SK-N-SH (cell line): ENCODE data around the gene KRT33B.
A peak's percentile ranks its signal among the peaks of the same experiment; 100 is the strongest.

ENCODE experiments used
- CHD2 ChIP-seq: fragments of 150-350 bp; IDR thresholded peaks from 2 replicates; pipeline ENCODE4 v1.6.1; 2018; ENCODE audit warnings: low read length; ENCODE audit not compliant: partially characterized antibody
- ELF1 ChIP-seq: IDR thresholded peaks from 2 replicates; pipeline ENCODE4 v1.4.0; 2012
- EP300 ChIP-seq, 2 experiments: IDR thresholded peaks; 2 replicates each; pipeline versions ENCODE4 v1.4.0 to v1.6.1; 2012; ENCODE audit warnings: borderline replicate concordance in 1 of 2, low read depth in 1 of 2, low read length in 1 of 2
- EZH2phosphoT487 ChIP-seq: fragments of 200-600 bp; sonication (generic); IDR thresholded peaks from 2 replicates; pipeline ENCODE4 v1.6.1; 2017; ENCODE audit warnings: low read depth, mixed run types, mild to moderate bottlenecking, antibody characterized with exemption, moderate library complexity, borderline replicate concordance
- FOXJ3 ChIP-seq: sonication (generic); formaldehyde crosslinking; IDR thresholded peaks from 2 replicates; pipeline ENCODE4 v1.5.1; 2020; ENCODE audit warnings: mild to moderate bottlenecking, missing genetic modification reagents
- GABPA ChIP-seq: IDR thresholded peaks from 2 replicates; pipeline ENCODE4 v1.4.0; 2012; ENCODE audit warnings: low read depth, mild to moderate bottlenecking
- MXI1 ChIP-seq: IDR thresholded peaks from 2 replicates; pipeline ENCODE4 v1.6.1; 2012; ENCODE audit warnings: mild to moderate bottlenecking, low read depth, low read length, improper control_type of control experiment
- NRF1 ChIP-seq: IDR thresholded peaks from 2 replicates; pipeline ENCODE4 v1.6.1; 2012; ENCODE audit warnings: low read depth, mild to moderate bottlenecking, low read length
- RFX5 ChIP-seq: IDR thresholded peaks from 2 replicates; pipeline ENCODE4 v1.6.1; 2012; ENCODE audit warnings: mild to moderate bottlenecking, improper control_type of control experiment, low read length
- SMC3 ChIP-seq: IDR thresholded peaks from 2 replicates; pipeline ENCODE4 v1.6.1; 2012; ENCODE audit warnings: low read depth, low read length, improper control_type of control experiment
- TEAD4 ChIP-seq: IDR thresholded peaks from 2 replicates; pipeline ENCODE4 v1.4.0; 2012; ENCODE audit warnings: mild to moderate bottlenecking, borderline replicate concordance; ENCODE audit not compliant: insufficient read depth
- TF ChIP-seq, protein P1 (sequence below): IDR thresholded peaks from 2 replicates; pipeline ENCODE4 v1.4.0; 2012; ENCODE audit warnings: low read depth
- TF ChIP-seq, protein P2 (sequence below): fragments of 200-600 bp; sonication (generic); IDR thresholded peaks from 2 replicates; pipeline ENCODE4 v1.6.1; 2017; ENCODE audit warnings: antibody characterized with exemption, mild to moderate bottlenecking, moderate library complexity
- TF ChIP-seq, protein P3 (sequence below): IDR thresholded peaks from 2 replicates; pipeline ENCODE4 v1.6.1; 2012; ENCODE audit warnings: mild to moderate bottlenecking, low read depth, low read length, moderate library complexity

DNA sequence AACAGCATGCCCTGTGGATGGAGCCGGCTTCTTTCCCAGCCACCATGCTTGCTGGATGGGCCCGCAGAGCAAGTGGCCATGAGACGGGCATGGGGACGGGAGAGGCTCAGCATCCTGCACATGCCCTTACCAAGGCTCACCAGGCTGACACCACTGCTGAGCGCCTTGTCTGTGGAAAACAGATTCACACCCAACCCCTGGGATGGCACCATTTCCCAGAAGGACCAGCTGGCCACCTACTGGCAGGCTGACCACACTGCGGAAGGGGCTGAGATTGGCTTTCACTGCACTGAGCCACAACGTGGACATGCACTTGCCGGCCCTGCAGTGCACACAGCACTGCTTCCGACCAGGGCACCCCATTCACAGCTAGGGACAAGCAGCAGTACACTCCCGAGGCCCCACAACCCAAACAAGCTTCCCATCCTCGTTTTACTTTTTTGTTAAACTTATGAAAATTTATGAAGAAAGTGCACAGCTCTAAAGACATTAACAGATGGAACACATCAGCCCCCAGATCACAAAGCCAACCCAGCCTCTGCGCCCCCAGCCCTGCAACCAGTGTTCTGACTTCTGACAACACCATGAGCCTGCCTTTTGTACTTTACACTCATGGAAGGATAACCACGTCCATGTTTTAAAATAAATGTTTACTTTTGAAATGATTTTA, 40.2 kb downstream of the KRT33B start:
- TF ChIP-seq ELF1 (no peak), EP300 (IDR thresholded peaks at IDR 0.05; ENCODE audit: borderline replicate concordance in 1 of 2, low read depth in 1 of 2, low read length in 1 of 2) (no peak), RFX5 (no peak), SMC3 (peak; percentile 64), GABPA (no peak), CHD2 (no peak), FOXJ3 (CRISPR knock-in tag) (no peak), EZH2phosphoT487 (no peak), TEAD4 (no peak), MXI1 (no peak), NRF1 (no peak)
- TF ChIP-seq, protein P1, sequence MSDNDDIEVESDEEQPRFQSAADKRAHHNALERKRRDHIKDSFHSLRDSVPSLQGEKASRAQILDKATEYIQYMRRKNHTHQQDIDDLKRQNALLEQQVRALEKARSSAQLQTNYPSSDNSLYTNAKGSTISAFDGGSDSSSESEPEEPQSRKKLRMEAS = no peak
- TF ChIP-seq, protein P2, sequence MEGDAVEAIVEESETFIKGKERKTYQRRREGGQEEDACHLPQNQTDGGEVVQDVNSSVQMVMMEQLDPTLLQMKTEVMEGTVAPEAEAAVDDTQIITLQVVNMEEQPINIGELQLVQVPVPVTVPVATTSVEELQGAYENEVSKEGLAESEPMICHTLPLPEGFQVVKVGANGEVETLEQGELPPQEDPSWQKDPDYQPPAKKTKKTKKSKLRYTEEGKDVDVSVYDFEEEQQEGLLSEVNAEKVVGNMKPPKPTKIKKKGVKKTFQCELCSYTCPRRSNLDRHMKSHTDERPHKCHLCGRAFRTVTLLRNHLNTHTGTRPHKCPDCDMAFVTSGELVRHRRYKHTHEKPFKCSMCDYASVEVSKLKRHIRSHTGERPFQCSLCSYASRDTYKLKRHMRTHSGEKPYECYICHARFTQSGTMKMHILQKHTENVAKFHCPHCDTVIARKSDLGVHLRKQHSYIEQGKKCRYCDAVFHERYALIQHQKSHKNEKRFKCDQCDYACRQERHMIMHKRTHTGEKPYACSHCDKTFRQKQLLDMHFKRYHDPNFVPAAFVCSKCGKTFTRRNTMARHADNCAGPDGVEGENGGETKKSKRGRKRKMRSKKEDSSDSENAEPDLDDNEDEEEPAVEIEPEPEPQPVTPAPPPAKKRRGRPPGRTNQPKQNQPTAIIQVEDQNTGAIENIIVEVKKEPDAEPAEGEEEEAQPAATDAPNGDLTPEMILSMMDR = peak; percentile 70
- TF ChIP-seq, protein P3, sequence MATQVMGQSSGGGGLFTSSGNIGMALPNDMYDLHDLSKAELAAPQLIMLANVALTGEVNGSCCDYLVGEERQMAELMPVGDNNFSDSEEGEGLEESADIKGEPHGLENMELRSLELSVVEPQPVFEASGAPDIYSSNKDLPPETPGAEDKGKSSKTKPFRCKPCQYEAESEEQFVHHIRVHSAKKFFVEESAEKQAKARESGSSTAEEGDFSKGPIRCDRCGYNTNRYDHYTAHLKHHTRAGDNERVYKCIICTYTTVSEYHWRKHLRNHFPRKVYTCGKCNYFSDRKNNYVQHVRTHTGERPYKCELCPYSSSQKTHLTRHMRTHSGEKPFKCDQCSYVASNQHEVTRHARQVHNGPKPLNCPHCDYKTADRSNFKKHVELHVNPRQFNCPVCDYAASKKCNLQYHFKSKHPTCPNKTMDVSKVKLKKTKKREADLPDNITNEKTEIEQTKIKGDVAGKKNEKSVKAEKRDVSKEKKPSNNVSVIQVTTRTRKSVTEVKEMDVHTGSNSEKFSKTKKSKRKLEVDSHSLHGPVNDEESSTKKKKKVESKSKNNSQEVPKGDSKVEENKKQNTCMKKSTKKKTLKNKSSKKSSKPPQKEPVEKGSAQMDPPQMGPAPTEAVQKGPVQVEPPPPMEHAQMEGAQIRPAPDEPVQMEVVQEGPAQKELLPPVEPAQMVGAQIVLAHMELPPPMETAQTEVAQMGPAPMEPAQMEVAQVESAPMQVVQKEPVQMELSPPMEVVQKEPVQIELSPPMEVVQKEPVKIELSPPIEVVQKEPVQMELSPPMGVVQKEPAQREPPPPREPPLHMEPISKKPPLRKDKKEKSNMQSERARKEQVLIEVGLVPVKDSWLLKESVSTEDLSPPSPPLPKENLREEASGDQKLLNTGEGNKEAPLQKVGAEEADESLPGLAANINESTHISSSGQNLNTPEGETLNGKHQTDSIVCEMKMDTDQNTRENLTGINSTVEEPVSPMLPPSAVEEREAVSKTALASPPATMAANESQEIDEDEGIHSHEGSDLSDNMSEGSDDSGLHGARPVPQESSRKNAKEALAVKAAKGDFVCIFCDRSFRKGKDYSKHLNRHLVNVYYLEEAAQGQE = no peak
